Measurements from ENCODE around the gene VARS1. TPM values are rescaled to one million over a fixed set of nuclear protein-coding genes. Genes with fewer than 3 reads are reported as not detected.

Gene VARS1
- total RNA-seq, 2 donors from 2014 or later, result 38.5 to 49.9 TPM

DNA sequence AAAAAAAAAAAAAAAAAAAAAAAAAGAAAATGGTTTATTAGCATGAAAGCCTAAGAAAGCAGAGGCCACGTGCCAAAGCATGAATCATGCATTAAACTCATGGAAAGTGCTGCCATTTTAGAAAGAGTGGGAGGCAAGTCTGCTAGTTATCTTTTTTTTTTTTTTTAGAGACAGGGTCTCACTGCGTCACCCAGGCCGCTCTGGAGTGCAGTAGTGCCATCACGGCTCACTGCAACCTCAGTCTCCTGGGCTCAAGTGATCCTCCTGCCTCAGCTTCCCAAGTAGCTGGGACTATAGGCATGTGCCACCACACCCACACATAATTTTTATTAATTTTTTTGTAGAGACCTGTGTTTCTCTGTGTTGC lies 23.6 kb downstream of the VARS1 start:
- H3K4me3 ChIP-seq, result no peak overlapping the region
- no peaks in the 10 kb centered on the region for H3K36me3 ChIP-seq
- TF ChIP-seq POLR2AphosphoS5 (IDR thresholded peaks at IDR 0.05), result no peak
- TF ChIP-seq, protein P1, sequence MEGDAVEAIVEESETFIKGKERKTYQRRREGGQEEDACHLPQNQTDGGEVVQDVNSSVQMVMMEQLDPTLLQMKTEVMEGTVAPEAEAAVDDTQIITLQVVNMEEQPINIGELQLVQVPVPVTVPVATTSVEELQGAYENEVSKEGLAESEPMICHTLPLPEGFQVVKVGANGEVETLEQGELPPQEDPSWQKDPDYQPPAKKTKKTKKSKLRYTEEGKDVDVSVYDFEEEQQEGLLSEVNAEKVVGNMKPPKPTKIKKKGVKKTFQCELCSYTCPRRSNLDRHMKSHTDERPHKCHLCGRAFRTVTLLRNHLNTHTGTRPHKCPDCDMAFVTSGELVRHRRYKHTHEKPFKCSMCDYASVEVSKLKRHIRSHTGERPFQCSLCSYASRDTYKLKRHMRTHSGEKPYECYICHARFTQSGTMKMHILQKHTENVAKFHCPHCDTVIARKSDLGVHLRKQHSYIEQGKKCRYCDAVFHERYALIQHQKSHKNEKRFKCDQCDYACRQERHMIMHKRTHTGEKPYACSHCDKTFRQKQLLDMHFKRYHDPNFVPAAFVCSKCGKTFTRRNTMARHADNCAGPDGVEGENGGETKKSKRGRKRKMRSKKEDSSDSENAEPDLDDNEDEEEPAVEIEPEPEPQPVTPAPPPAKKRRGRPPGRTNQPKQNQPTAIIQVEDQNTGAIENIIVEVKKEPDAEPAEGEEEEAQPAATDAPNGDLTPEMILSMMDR (IDR thresholded peaks at IDR 0.05), result no peak
- no peak for TF ChIP-seq POLR2A (IDR thresholded peaks at IDR 0.05)
- no peaks in the 10 kb centered on the region for H3K9me3 ChIP-seq
- H3K27me3 ChIP-seq (replicated peaks; ENCODE audit: insufficient read depth), result no peaks in the 10 kb centered on the region
- no peaks in the 10 kb centered on the region for H3K4me1 ChIP-seq (replicated peaks)
- intact Hi-C loops (cut with DNase I), result loop anchor here (5.0 kb wide), 1 partner anchor 90 kb away; the partner anchor contains the start of gene LY6G5C
- 83% methylated on average over 4 of the region's 4 CpGs for WGBS
- no peak for DNase-seq (ENCODE audit: low spot score)
- no peak overlapping the region for H3K27ac ChIP-seq

DNA sequence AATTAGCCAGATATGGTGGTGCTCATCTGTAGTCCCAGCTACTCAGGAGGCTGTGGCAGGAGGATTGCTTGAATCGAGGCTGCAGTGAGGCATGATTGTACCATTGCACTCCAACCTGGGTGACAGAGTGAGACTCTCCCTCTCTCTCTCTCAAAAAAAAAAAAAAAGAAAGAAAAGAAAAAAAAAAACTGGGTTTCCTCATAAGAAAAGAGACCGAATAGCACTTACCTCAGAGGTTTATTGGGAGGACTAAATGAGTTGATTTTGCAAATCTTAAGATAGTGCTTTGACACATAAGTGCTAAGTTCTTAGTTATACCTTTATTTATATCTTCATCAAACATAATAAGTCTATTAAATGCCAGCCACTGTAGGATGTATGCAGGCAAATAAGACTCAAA lies 24.7 kb downstream of the VARS1 start:
- no peak for DNase-seq (ENCODE audit: low spot score)
- H3K36me3 ChIP-seq, result no peaks in the 10 kb centered on the region
- no peaks in the 10 kb centered on the region for H3K27me3 ChIP-seq (replicated peaks; ENCODE audit: insufficient read depth)
- intact Hi-C loops (cut with DNase I), result loop anchor here (5.0 kb wide), 1 partner anchor 89 kb away; the partner anchor contains the start of gene LY6G5C
- WGBS, result 92% methylated on average over 2 of the region's 2 CpGs
- TF ChIP-seq POLR2A (IDR thresholded peaks at IDR 0.05) (no peak), POLR2AphosphoS5 (IDR thresholded peaks at IDR 0.05) (no peak)
- TF ChIP-seq, protein P1 (IDR thresholded peaks at IDR 0.05), result no peak
- no peak overlapping the region for H3K4me3 ChIP-seq
- H3K4me1 ChIP-seq (replicated peaks), result no peaks in the 10 kb centered on the region
- H3K27ac ChIP-seq, result no peak overlapping the region
- H3K9me3 ChIP-seq, result no peaks in the 10 kb centered on the region

DNA sequence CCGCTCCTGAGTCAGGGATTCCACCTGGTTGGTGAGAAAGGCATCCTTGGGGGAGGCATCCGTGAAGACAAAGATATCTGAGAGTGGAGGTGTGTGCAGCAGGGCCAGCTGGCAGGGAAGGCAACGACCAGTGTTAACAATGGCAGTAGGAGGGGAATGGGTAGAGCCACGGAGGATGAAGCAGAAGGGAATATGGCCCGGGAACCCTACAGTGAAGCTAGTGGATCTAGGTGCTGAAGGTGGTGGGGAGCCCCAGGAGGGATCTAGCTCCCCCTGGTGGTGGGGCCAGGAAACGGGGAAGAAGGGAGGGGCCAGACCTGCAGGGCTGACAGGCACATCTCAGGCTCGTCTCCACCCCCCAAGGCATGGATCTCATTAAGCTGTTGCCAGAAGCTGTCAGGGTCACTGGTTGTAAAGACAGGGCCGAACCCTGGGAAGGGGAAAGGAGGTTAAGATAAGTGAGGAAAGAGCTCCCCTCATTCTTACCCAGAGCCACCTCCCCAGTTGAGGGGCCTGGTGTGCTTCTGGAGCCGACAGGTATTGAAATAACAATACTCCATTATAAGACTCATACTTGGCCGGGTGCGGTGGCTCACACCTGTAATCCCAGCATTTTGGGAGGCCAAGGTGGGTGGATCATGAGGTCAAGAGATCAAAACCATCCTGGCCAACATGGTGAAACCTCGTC lies 25.7 kb downstream of the VARS1 start:
- DNase-seq (ENCODE audit: low spot score), result peak; percentile 65
- H3K4me3 ChIP-seq, result no peak overlapping the region
- no peak overlapping the region for H3K27ac ChIP-seq
- H3K36me3 ChIP-seq, result no peaks in the 10 kb centered on the region
- H3K27me3 ChIP-seq (replicated peaks; ENCODE audit: insufficient read depth), result no peaks in the 10 kb centered on the region
- no peaks in the 10 kb centered on the region for H3K4me1 ChIP-seq (replicated peaks)
- H3K9me3 ChIP-seq, result no peaks in the 10 kb centered on the region
- 57% methylated on average over 12 of the region's 12 CpGs for WGBS
- peak; percentile 48 for TF ChIP-seq POLR2AphosphoS5 (IDR thresholded peaks at IDR 0.05)
- no peak for TF ChIP-seq POLR2A (IDR thresholded peaks at IDR 0.05)
- TF ChIP-seq, protein P1 (IDR thresholded peaks at IDR 0.05), result peak; percentile 55 to 82 (median 75)
- intact Hi-C loops (cut with DNase I), result loop anchor here (5.0 kb wide), 1 partner anchor 88 kb away; the partner anchor contains the start of gene LY6G5C

DNA sequence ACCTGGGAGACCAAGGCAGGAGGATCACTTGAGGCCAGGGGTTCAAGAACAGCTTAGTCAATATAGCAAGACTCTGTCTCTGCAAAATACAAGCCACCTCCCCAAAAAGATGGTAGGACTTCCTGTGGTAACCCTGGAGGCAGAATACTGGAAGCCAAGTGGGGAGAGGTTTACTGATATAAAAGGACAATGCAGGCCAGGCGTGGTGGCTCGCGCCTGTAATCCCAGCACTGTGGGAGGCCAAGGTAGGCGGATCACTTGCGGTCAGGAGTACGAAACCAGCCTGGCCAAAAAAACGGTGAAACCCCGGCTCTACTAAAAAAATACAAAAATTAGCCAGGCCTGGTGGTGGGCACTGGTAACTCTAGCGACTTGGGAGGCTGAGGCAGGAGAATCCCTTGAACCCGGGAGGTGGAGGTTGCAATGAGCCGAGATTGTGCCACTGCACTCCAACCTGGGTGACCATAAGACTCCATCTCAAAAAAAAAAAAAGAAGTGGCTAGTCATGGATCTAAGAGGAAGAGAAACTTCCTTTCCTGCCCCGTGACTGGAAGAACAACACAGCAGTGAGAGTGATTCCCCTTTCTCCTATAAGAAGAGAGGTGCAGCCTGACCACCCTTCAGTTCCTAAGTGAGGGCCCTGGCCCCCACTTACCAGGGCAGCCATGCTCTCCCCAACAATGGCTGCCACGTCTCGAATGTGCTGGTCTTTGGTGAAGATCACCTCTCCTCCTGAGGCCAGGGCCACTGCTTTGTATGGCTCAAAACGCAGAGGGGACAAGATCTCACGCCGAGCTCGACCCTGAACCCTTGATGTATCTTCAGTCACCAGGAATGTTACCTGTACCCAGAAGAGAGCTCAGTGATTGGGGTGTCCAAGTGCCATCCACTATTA lies 26.9 kb downstream of the VARS1 start:
- no peaks in the 10 kb centered on the region for H3K36me3 ChIP-seq
- TF ChIP-seq, protein P1 (IDR thresholded peaks at IDR 0.05), result no peak
- TF ChIP-seq POLR2AphosphoS5 (IDR thresholded peaks at IDR 0.05), result no peak
- no peak for TF ChIP-seq POLR2A (IDR thresholded peaks at IDR 0.05)
- no peak for DNase-seq (ENCODE audit: low spot score)
- intact Hi-C loops (cut with DNase I), result no loop called here
- WGBS, result 94% methylated on average over 18 of the region's 18 CpGs
- H3K4me3 ChIP-seq, result no peak overlapping the region
- no peaks in the 10 kb centered on the region for H3K9me3 ChIP-seq
- H3K27ac ChIP-seq, result no peak overlapping the region
- H3K4me1 ChIP-seq (replicated peaks), result no peaks in the 10 kb centered on the region
- H3K27me3 ChIP-seq (replicated peaks; ENCODE audit: insufficient read depth), result no peaks in the 10 kb centered on the region

Measured in prostate gland (tissue), 2 donors.